Pancreas (tissue), 10 donors: Measurements from ENCODE around the gene NDOR1. TPM values are rescaled to one million over a fixed set of nuclear protein-coding genes. Genes with fewer than 3 reads are reported as not detected.
A peak's percentile ranks its signal among the peaks of the same experiment; 100 is the strongest.

Source experiments
- ATAC-seq, 4 donors: fragments of 200-7000 bp; cut with Tn5 transposase; one replicate each; pipeline versions ENCODE4 v1.8.0 to v1.9.1; 2020; ENCODE audit warnings: mild to moderate bottlenecking in 4 of 4, moderate library complexity in 4 of 4
- DNase-seq, 6 donors: peaks; one replicate each; pipeline ENCODE4 v3.0.0-alpha.2; 2020
- FAIRE-seq: peaks from 2 replicates; lab custom pipeline; 2012; peaks lifted over from hg19 to GRCh38; lab: Jason Lieb, UNC
- H3K27ac ChIP-seq, 4 donors: fragments of 200-600 bp; sonication (generic); 1 replicate in 3 of 4; 2 replicates in 1 of 4; pipeline versions ENCODE4 v1.5.0 to v1.8.0; 2020
- H3K27me3 ChIP-seq, 4 donors: fragments of 200-600 bp; one replicate each; pipeline ENCODE4 v1.8.0; 2021
- H3K36me3 ChIP-seq, 3 donors: fragments of 200-600 bp; sonication (generic) in 1 of 3; one replicate each; pipeline versions ENCODE4 v1.5.0 to v1.8.0; 2020 to 2021
- H3K4me1 ChIP-seq, 3 donors: fragments of 200-600 bp; one replicate each; pipeline ENCODE4 v1.8.0; 2021
- H3K4me3 ChIP-seq, 4 donors: fragments of 200-600 bp; sonication (generic) in 2 of 4; one replicate each; pipeline versions ENCODE4 v1.5.0 to v1.8.0; 2020 to 2021
- H3K9me3 ChIP-seq, 4 donors: fragments of 200-600 bp; one replicate each; pipeline ENCODE4 v1.8.0; 2021
- CTCF ChIP-seq, 4 donors: fragments of 200-600 bp; sonication (generic) in 3 of 4; IDR thresholded peaks; one replicate each; pipeline versions ENCODE4 v1.5.0 to v1.8.0; 2021; ENCODE audit warnings: antibody characterized with exemption in 4 of 4
- WGBS, 2 donors: extraction: QIAGEN DNeasy Blood & Tissue Kit; methylation state at CpG; one replicate each; pipeline ENCODE4 v1.1.7; 2013; 5-methylcytosine and 5-hydroxymethylcytosine counted together
- intact Hi-C, 3 donors: fragments of 100-400 bp; cut with DNase I; formaldehyde crosslinking; loops; one replicate each; pipeline versions ENCODE4 v1.11.1 to v1.14.2; 2022
- polyA plus RNA-seq, 2 donors: library from polyadenylated mRNA; stranded (reverse); fragments of 200-250 nt; gene quantifications; one replicate each; pipeline ENCODE4 v1.2.3, GENCODE V29; 2013
- total RNA-seq, 6 donors: library from RNA; stranded (reverse); fragmentation: NEBNext Ultra II Directional in 4 of 6; extraction: Animal tissue kit (Norgen Biotek cat#: 25700) in 4 of 6; gene quantifications; one replicate each; pipeline versions ENCODE4 v1.2.1 to v1.2.4, GENCODE V29; 2021 to 2023
- donor health status: healthy with polysubstance abuse.
- donor health status: DM: no; HTN: no; CAD: no; lungs with moderate emphysema.
- donor health status: DM: no; HTN: no; CAD: no.
- donor health status: control.
- donor health status: control.
- donor health status: Bipolar disorder and iron deficiency.
- donor health status: DM: yes; HTN: yes; CAD: no.
- donor health status: DM: no; HTN: no; CAD: no.
- donor health status: DM: no; HTN: no; CAD: no.
- donor health status: DM: yes; HTN: yes; CAD: no.

NDOR1 gene
- total and polyA plus RNA-seq, 8 donors, result 4.6 to 25.4 (median 6.8) TPM

- FAIRE-seq (no peak), ATAC-seq (peak; percentile 2 to 20 (median 12)), DNase-seq (no peak)
- intact Hi-C loops, result no loop called here
- H3K9me3 ChIP-seq, result no peaks in the 10 kb centered on the region
- H3K4me1 ChIP-seq, result peaks cover 6 to 14% (median 13%) of the 10 kb centered on the region in 3 donors
- H3K4me3 ChIP-seq, result peak overlapping the region; percentile 6 to 47 (median 31)
- 0% methylated on average over 35 to 36 of the region's 36 CpGs for WGBS, 2 donors
- no peak overlapping the region for H3K27ac ChIP-seq
- H3K27me3 ChIP-seq, result peaks cover 0 to 4% (median 0%) of the 10 kb centered on the region in 4 donors
- no peak for TF ChIP-seq CTCF (IDR thresholded peaks at IDR 0.05)
- H3K36me3 ChIP-seq, result no peaks in the 10 kb centered on the region
Measured at GRCh38 chr9:137168573-137168903, 37.0 kb upstream of the NDOR1 start.

GRCh38 chr9:137168904-137169856 lies 36.3 kb upstream of the NDOR1 start:
- peak; percentile 63 to 82 (median 80) for ATAC-seq
- TF ChIP-seq CTCF (IDR thresholded peaks at IDR 0.05), result no peak
- H3K36me3 ChIP-seq, result no peaks in the 10 kb centered on the region
- no peaks in the 10 kb centered on the region for H3K9me3 ChIP-seq
- peaks cover 6 to 14% (median 13%) of the 10 kb centered on the region in 3 donors for H3K4me1 ChIP-seq
- no peaks in the 10 kb centered on the region for H3K27me3 ChIP-seq
- intact Hi-C loops, result no loop called here
- H3K4me3 ChIP-seq, result peak overlapping the region; percentile 6 to 47 (median 31)
- 0% methylated on average over 103 to 124 of the region's 124 CpGs for WGBS, 2 donors
- no peak overlapping the region for H3K27ac ChIP-seq
- FAIRE-seq, result no peak
- peak in 5 of 6 donors; percentile 57 to 80 (median 69) for DNase-seq

- ATAC-seq (peak in 3 of 4 donors; percentile 9 to 15 (median 12)), FAIRE-seq (no peak), DNase-seq (no peak)
- Histone ChIP-seq H3K36me3 (no peaks in the 10 kb centered on the region), H3K27me3 (no peaks in the 10 kb centered on the region), H3K27ac (no peak within 1 kb of the TSS), H3K9me3 (no peaks in the 10 kb centered on the region), H3K4me3 (peak within 1 kb of the TSS; percentile 6 to 47 (median 31)), H3K4me1 (peaks cover 6 to 14% (median 13%) of the 10 kb centered on the region in 3 donors)
- 12 to 18% methylated on average over 26 to 41 of the region's 41 CpGs for WGBS, 2 donors
- intact Hi-C loops, result no loop called here
- no peak for TF ChIP-seq CTCF (IDR thresholded peaks at IDR 0.05)
Measured at GRCh38 chr9:137169896-137170358, 35.6 kb upstream of the NDOR1 start, which contains the start of gene LRRC26. LRRC26 (minus strand) TSS chr9:137170051; CDS start chr9:137169943, 108 bp downstream.

- Histone ChIP-seq H3K4me1 (peaks cover 6 to 14% (median 13%) of the 10 kb centered on the region in 3 donors), H3K36me3 (no peaks in the 10 kb centered on the region), H3K27me3 (no peaks in the 10 kb centered on the region), H3K4me3 (no peak overlapping the region), H3K9me3 (no peaks in the 10 kb centered on the region), H3K27ac (no peak overlapping the region)
- no peak for FAIRE-seq
- intact Hi-C loops, result no loop called here
- WGBS, 2 donors, result 75 to 78% methylated on average over 14 of the region's 14 CpGs
- TF ChIP-seq CTCF (IDR thresholded peaks at IDR 0.05), result no peak
- no peak for DNase-seq
- no peak for ATAC-seq
Measured at GRCh38 chr9:137170486-137171148, 34.9 kb upstream of the NDOR1 start.
